Right forelimb (tissue), 1 donor: Measurements from ENCODE around the gene CENPP.

ENCODE experiments used
- DNase-seq: peaks from one replicate; pipeline ENCODE4 v3.0.0-alpha.2; 2018

The CENPP gene

DNA sequence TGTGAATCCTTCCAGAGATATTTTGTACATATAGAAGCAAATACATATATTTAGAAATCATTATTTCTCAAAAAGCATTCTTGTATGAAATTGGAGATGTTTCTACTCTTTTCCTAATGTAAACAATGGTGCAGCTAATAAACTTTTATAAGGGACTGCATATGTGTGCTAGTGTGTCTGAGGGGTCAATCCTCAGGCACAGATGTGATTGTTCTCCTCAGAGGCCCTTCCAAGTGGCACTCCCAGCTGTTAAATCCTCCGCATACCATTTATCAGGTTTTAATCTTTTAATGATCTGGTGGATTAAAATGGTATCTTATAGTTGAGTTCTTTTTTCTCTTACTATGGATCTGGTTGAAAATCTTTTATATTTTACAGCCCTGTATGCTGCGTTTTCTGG, 104.1 kb downstream of the CENPP start:
- no peak for DNase-seq

DNA sequence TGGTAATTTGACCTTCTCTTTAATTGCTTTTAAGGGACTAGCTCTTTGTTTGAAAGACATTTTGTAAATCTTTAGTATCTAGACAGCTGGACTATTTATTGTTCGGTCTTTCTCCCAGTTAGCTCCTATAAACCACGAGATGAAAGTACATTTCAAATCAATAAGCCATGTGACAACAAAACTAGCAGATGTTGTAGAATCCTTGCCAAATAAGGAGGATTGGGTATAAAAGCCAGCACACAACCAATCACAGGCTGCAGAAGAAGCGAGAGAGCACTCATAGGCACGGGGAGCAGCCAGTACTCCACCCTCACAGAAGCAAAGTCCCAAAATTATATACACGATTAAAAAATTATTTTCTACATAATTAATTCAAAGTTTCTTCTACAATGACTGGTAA, 106.6 kb downstream of the CENPP start:
- no peak for DNase-seq

DNA sequence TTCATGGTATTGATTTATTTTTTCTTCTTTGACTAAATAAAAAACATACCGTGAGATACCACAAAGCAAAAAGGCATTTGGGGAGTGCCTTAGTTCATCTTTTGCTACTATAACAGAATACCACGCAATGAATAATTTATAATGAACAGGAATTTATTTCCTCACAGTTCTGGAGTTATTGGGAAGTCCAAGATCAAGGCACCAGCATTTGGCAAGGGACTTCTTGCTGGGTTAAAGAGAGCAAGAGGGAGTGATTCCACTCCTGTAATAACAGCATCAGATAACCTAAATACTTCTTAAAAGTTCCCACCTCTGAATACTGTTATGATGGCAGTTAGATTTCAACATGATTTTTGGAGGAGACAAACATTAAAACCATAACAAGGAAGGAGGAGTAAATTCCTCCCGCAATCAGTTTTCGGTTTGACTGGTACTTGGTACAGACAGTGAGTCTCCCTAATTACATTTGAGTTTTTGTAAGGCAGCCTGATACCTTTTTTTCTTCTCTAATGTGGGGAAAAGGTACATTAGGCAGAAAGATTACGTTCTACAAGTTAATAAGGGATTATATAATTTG, 107.3 kb downstream of the CENPP start:
- DNase-seq = no peak

- no peak for DNase-seq
These were observed 109.5 kb downstream of the CENPP start for GRCh38 chr9:92435263-92435662.

DNA sequence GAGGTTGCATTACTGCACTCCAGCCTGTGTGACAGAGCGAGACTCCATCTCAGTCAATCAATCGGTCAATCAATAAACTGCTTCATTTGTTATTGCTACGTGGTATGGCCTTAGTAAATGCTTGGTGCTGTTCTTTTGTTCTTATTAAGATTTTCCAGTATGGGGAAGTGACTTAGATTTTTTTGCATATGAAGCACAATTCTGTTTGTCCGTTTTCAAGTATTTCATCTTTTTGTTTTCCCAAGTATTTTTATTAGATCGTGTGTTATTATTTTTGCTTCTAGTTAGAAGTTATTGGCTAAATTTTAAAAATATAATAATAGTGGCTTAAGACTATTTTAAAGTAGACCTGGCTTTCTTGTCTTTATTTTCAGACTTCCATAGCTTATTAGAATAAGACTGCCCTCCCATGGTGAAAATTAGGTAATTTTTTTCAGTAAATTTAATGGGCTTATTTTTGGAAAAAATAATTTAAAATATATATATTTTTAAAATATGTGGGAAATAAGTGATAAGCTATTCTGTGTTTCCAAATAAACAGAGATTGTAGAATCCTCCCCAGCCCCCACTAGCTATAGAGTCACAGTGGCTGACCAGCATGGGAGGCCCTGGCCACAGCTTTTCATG, 113.3 kb downstream of the CENPP start:
- DNase-seq = no peak

GRCh38 chr9:92439921-92440750, 114.4 kb downstream of the CENPP start:
- DNase-seq = no peak

GRCh38 chr9:92440751-92441046, 114.9 kb downstream of the CENPP start:
- no peak for DNase-seq

- no peak for DNase-seq
These were observed 119.1 kb downstream of the CENPP start for GRCh38 chr9:92444841-92445240.

GRCh38 chr9:92446536-92446935, 120.8 kb downstream of the CENPP start:
- no peak for DNase-seq

GRCh38 chr9:92455217-92455616, 129.5 kb downstream of the CENPP start:
- no peak for DNase-seq

DNA sequence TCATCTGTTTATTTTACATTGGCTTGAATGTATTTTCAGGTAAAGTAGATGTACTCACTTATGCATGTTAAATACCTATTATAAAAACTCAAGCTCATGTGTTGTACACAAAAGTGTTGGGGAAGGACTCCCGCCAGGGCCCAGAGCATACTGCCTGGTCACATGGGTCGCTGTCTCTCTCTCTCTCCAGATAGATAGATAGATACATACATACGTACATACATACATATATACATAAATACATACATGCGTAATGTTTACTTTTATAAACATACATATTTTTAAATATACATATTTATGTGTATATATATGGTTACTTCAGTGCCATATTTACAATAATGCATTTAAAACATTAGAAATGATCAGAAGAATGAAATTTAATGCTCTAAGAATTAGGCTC, 131.8 kb downstream of the CENPP start:
- DNase-seq = no peak

GRCh38 chr9:92463387-92463786, 137.6 kb downstream of the CENPP start:
- no peak for DNase-seq

- DNase-seq = no peak
These were observed 138.2 kb downstream of the CENPP start for GRCh38 chr9:92463984-92464383.

- no peak for DNase-seq
These were observed 141.3 kb downstream of the CENPP start for GRCh38 chr9:92467041-92467440.

DNA sequence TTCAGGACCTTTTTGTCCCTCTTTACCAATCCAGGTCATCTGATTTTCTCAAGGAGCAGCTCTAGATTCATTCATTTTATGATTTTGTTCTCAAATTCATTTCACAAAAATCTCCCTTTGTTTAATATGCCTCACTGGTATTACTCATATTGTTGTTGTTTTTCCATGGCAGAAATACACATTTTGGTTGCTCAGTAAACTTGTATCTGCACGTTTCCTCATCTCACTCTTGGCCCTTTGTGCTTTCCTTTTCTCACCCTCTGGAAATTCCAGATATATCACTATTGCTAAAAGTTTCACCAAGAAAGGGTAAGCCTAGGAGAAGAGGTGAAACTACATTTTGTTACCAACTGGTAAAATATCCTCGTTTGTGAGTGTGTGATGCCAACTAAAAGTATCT, 141.8 kb downstream of the CENPP start:
- DNase-seq = no peak

GRCh38 chr9:92468206-92468605, 142.5 kb downstream of the CENPP start:
- DNase-seq = no peak

DNA sequence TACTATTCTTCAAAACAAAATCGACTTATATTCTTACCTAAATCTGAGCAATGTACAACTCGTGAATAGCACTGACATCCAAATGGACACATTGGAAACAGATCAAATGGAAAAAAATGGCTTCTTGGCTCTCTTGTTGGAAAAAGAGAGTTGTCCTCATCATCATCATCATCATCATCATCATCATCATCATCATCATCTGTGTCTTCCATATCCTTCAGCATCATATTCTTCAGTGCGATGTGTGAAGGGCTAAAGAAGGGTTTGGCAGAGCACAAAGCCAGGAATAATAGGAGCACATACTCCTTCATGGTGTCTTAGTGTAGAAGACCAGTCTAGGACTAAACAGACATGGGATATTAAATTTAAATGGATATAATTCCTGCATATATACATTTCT, 148.8 kb downstream of the CENPP start:
- no peak for DNase-seq

- no peak for DNase-seq
These were observed 151.2 kb downstream of the CENPP start for GRCh38 chr9:92476962-92477361.

- no peak for DNase-seq
These were observed 153.0 kb downstream of the CENPP start for GRCh38 chr9:92478783-92479182.

DNA sequence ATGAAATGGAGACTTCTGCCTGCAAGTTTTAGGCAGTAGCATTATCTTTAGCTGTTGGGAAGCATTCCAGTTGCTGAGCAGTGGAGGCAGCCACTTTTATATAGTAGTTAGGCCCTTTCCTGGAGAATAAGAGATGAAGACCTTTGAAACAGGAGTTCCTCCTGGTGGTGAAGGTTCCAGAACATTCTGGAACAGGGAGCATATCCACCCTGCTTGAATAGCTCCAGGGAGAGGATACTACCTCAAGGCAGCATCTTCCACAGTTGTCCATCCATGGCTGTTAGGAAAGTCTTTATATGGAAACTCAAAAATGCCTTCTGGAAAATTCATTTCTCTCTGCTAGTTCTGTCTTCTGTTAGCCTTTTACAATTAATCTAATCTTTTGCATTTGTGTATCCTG, 153.6 kb downstream of the CENPP start:
- no peak for DNase-seq

DNA sequence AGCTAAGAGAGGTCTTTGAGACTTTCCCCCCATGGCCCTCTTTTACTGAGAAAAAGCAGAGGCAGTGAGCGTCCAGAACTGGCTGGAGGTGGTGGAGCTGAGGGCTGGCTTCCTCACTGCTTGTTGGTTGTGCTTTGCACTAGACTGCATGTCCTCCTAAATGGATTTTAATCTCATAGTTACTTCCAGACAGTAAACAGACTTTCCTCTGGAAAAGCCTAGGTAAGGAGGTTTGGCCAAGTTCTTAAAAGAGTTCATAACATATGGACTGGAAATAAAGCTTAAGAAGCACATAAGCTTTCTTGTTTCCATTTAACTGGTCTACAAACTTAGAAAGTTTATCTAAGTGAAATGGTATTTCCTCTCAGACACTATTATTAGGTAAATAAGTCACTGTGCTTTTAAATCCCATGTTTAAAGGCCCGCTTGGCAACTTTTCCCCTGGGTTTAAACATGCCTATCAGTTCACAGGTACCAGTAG, 154.6 kb downstream of the CENPP start:
- peak; percentile 60 for DNase-seq

GRCh38 chr9:92480986-92481633, 155.4 kb downstream of the CENPP start:
- no peak for DNase-seq

- peak; percentile 62 for DNase-seq
These were observed 156.6 kb downstream of the CENPP start, which contains the start of gene ASPN for GRCh38 chr9:92482329-92482728. ASPN (minus strand) TSS chr9:92482506.

GRCh38 chr9:92482805-92483204, 157.1 kb downstream of the CENPP start:
- DNase-seq = no peak
